HepG2 (cell line): ENCODE results near the gene ALOXE3. TPM values are rescaled to one million over a fixed set of nuclear protein-coding genes. Genes with fewer than 3 reads are reported as not detected.

Experiments
- ATAC-seq: fragments of 200-7000 bp; cut with Tn5 transposase; 3 replicates; pipeline ENCODE4 v1.9.1; 2020; ENCODE audit warnings: mild to moderate bottlenecking, moderate library complexity
- BruUV-seq: library from RNA; stranded (reverse); fragments of 400-500 nt; replicated peaks from 2 replicates; lab custom pipeline; 2021; lab: Mats Ljungman, UMichigan
- CTCF ChIA-PET: fragments of 300-600 bp; formaldehyde crosslinking; extraction: SDS; loops from one replicate; lab custom pipeline; 2021; ENCODE audit warnings: low total read pairs, inconsistent platforms, low intra/inter-chr PET ratio; lab: Yijun Ruan, JAX
- POLR2A ChIA-PET: fragments of 350-600 bp; sonication (Branson Sonifier 250); formaldehyde crosslinking; loops from one replicate; lab custom pipeline; 2020; ENCODE audit warnings: antibody characterized with exemption, inconsistent platforms; lab: Yijun Ruan, JAX
- DNase-seq: peaks from one replicate; pipeline ENCODE4 v3.0.0-alpha.2; 2015; ENCODE audit warnings: low spot score
- FAIRE-seq: peaks from 3 replicates; lab custom pipeline; 2011; peaks lifted over from hg19 to GRCh38; lab: Jason Lieb, UNC
- H2AFZ ChIP-seq: one replicate; pipeline ENCODE4 v1.6.1; 2011; ENCODE audit warnings: low read length, inconsistent platforms
- H3K27ac ChIP-seq: fragments of 300-600 bp; 3 replicates; pipeline ENCODE4 v1.8.0; 2011; ENCODE audit warnings: mixed run types, mild to moderate bottlenecking, mixed read lengths, low read length, inconsistent platforms; ENCODE audit not compliant: insufficient read depth; ENCODE audit errors: extremely low read length
- H3K27me3 ChIP-seq, 2 experiments: fragments of 200-600 bp in 1 of 2; 2 replicates in 1 of 2; 3 replicates in 1 of 2; pipeline versions ENCODE4 v1.6.0 to v1.8.0; 2011; ENCODE audit warnings: low read length in 2 of 2, mild to moderate bottlenecking in 2 of 2, moderate library complexity in 2 of 2, inconsistent platforms in 1 of 2; ENCODE audit not compliant: insufficient read depth in 2 of 2, control insufficient read depth in 1 of 2
- H3K36me3 ChIP-seq, 2 experiments: fragments of 200-600 bp in 1 of 2; replicated peaks in 1 of 2; 2 replicates in 1 of 2; 3 replicates in 1 of 2; pipeline versions ENCODE4 v1.5.1 to v1.8.0; 2011; ENCODE audit warnings: low read length in 2 of 2, inconsistent platforms in 1 of 2; ENCODE audit not compliant: insufficient read depth in 2 of 2, control insufficient read depth in 1 of 2
- H3K4me1 ChIP-seq: 2 replicates; pipeline ENCODE4 v1.5.1; 2012; ENCODE audit warnings: low read length, inconsistent platforms; ENCODE audit not compliant: insufficient read depth
- H3K4me2 ChIP-seq: 2 replicates; pipeline ENCODE4 v1.6.0; 2011; ENCODE audit warnings: low read depth, low read length, inconsistent platforms
- H3K4me3 ChIP-seq, 3 experiments: fragments of 200-600 bp in 1 of 3; sonication (generic), shearing (Covaris generic) in 1 of 3; replicated peaks in 1 of 3; 2 replicates each; pipeline ENCODE4 v1.5.1; 2011 to 2016; ENCODE audit warnings: low read length in 3 of 3, inconsistent platforms in 2 of 3, low read depth in 2 of 3, mild to moderate bottlenecking in 2 of 3, control low read depth in 1 of 3, mixed read lengths in 1 of 3; ENCODE audit not compliant: insufficient read depth in 1 of 3
- H3K79me2 ChIP-seq: one replicate; pipeline ENCODE4 v1.6.1; 2011; ENCODE audit warnings: low read length, inconsistent platforms; ENCODE audit not compliant: insufficient read depth
- H3K9ac ChIP-seq: 2 replicates; pipeline ENCODE4 v1.6.0; 2011; ENCODE audit warnings: mild to moderate bottlenecking, low read depth, low read length, inconsistent platforms; ENCODE audit not compliant: insufficient read depth
- H3K9me3 ChIP-seq: 2 replicates; pipeline ENCODE4 v1.5.1; 2012; ENCODE audit warnings: mild to moderate bottlenecking, low read length
- H4K20me1 ChIP-seq: 2 replicates; pipeline ENCODE4 v1.6.0; 2011; ENCODE audit warnings: inconsistent platforms, mild to moderate bottlenecking, low read length, moderate library complexity; ENCODE audit not compliant: insufficient read depth
- NFRKB ChIP-seq: fragments of 450-650 bp; IDR thresholded peaks from 2 replicates; pipeline ENCODE4 v1.6.1; 2017
- PHF5A ChIP-seq: IDR thresholded peaks from one replicate; pipeline ENCODE4 v1.6.1; 2018; ENCODE audit warnings: low read depth, missing genetic modification reagents; ENCODE audit not compliant: unreplicated experiment
- POLR2A ChIP-seq, 2 experiments: IDR thresholded peaks; 2 replicates each; pipeline ENCODE4 v1.6.1; 2011; ENCODE audit warnings: low read depth in 2 of 2, low read length in 2 of 2, mild to moderate bottlenecking in 1 of 2, moderate library complexity in 1 of 2; ENCODE audit not compliant: insufficient read depth in 1 of 2
- SKIL ChIP-seq: sonication (generic); formaldehyde crosslinking; IDR thresholded peaks from 2 replicates; pipeline ENCODE4 v1.8.0; 2022; ENCODE audit warnings: missing genetic modification reagents, mild to moderate bottlenecking, moderate library complexity, borderline replicate concordance
- ZBTB37 ChIP-seq: sonication (generic); formaldehyde crosslinking; IDR thresholded peaks from 2 replicates; pipeline ENCODE4 v1.4.0; 2020; ENCODE audit warnings: mild to moderate bottlenecking, missing genetic modification reagents
- ZNF331 ChIP-seq: sonication (generic); formaldehyde crosslinking; IDR thresholded peaks from 2 replicates; pipeline ENCODE4 v1.4.0; 2020; ENCODE audit warnings: missing genetic modification reagents
- WGBS: methylation state at CpG from one replicate; pipeline ENCODE4 v1.1.6; 2017; ENCODE audit warnings: low lambda C conversion rate; 5-methylcytosine and 5-hydroxymethylcytosine counted together
- in situ Hi-C: cut with HindIII; loops from 2 replicates; pipeline ENCODE4 v1.10.0; 2017; ENCODE audit warnings: low pct_unique_long_range_greater_than_20kb; ENCODE audit not compliant: extremely low pct_ligation_motif_present
- intact Hi-C: fragments of 100-400 bp; cut with micrococcal nuclease; formaldehyde crosslinking; loops from one replicate; pipeline ENCODE4 v1.10.0; 2022; ENCODE audit not compliant: unreplicated experiment
- polyA plus RNA-seq, 8 experiments: library from polyadenylated mRNA; depleted of rRNA in 3 of 8; stranded (reverse) in 7 of 8; unstranded in 1 of 8; fragments of >200 nt; fragmentation: Illumina TruSeq in 4 of 8; extraction: Trizol in 4 of 8; gene quantifications; 2 replicates each; pipeline versions ENCODE4 v1.2.1 to v1.2.3, GENCODE V29; 2011 to 2016; ENCODE audit warnings: low read depth in 4 of 8, missing spikeins in 1 of 8, mixed read lengths in 1 of 8; ENCODE audit not compliant: insufficient read depth in 1 of 8
- total RNA-seq, 5 experiments: library from RNA; depleted of rRNA; stranded (reverse); fragments of >200 nt; fragmentation: Illumina TruSeq; extraction: Trizol; gene quantifications; 2 replicates each; pipeline ENCODE4 v1.2.3, GENCODE V29; 2016; ENCODE audit warnings: low read depth in 1 of 5
- TF ChIP-seq, protein P1 (sequence below): IDR thresholded peaks from 2 replicates; pipeline ENCODE4 v1.6.1; 2016; ENCODE audit warnings: low read depth, missing genetic modification reagents, missing compliant biosample characterization

ALOXE3 gene
- total and polyA plus RNA-seq, 2 of the 13 experiments (the other 11 are each of a cell fraction or from before 2014, with no cell fraction given) = 0.07 TPM; not detected in 1

DNA sequence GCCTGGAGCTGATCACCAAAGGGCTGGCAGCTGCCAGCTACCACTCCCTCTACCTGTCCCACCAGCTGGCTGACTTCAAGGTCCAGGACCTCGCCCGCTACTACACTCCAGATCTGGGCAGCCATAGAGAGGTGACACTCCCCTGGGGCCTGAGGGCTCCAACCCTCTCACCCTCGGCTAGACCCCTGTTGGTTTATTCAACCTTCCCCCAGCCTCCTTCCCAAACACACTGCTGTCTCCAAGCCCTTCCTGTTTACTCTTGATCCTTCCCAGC is 48.8 kb downstream of the ALOXE3 start:
- no peak for FAIRE-seq
- DNase-seq = no peak
- Histone ChIP-seq H3K4me2 (no peak overlapping the region), H3K36me3 (no peaks in the 10 kb centered on the region), H3K9ac (no peak overlapping the region), H3K4me1 (no peaks in the 10 kb centered on the region; the same call in 1 of the 2 replicates), H2AFZ (no peak overlapping the region), H4K20me1 (peaks cover 24% of the 10 kb centered on the region), H3K27me3 (peaks cover 25 to 67% of the 10 kb centered on the region in 2 experiments), H3K79me2 (no peaks in the 10 kb centered on the region), H3K4me3 (no peak overlapping the region), H3K9me3 (no peaks in the 10 kb centered on the region), H3K27ac (no peak overlapping the region)
- in situ Hi-C loops = no loop called here
- CTCF ChIA-PET = no interaction called here
- 28% methylated on average over 3 of the region's 3 CpGs for WGBS
- POLR2A ChIA-PET = interaction anchor here (0.8 to 2.2 kb wide), 2 partner anchors 10 to 13 kb away, joined by 3 to 7 read pairs; no protein-coding TSS in a partner anchor
- no TSS peak for BruUV-seq
- 0 out of 2 replicates have a peak, but pooled peaks have one; percentile 2 for TF ChIP-seq SKIL (CRISPR knock-in tag)
- no peak for TF ChIP-seq ZNF331 (CRISPR knock-in tag)
- TF ChIP-seq POLR2A (IDR thresholded peaks at IDR 0.05; ENCODE audit: insufficient read depth in 1 of 2, low read depth in 2 of 2, low read length in 2 of 2) = 0 out of 4 replicates have a peak, but pooled peaks of 1 of the 2 experiments have one; percentile 17
- intact Hi-C loops = no loop called here
- ATAC-seq = no peak

DNA sequence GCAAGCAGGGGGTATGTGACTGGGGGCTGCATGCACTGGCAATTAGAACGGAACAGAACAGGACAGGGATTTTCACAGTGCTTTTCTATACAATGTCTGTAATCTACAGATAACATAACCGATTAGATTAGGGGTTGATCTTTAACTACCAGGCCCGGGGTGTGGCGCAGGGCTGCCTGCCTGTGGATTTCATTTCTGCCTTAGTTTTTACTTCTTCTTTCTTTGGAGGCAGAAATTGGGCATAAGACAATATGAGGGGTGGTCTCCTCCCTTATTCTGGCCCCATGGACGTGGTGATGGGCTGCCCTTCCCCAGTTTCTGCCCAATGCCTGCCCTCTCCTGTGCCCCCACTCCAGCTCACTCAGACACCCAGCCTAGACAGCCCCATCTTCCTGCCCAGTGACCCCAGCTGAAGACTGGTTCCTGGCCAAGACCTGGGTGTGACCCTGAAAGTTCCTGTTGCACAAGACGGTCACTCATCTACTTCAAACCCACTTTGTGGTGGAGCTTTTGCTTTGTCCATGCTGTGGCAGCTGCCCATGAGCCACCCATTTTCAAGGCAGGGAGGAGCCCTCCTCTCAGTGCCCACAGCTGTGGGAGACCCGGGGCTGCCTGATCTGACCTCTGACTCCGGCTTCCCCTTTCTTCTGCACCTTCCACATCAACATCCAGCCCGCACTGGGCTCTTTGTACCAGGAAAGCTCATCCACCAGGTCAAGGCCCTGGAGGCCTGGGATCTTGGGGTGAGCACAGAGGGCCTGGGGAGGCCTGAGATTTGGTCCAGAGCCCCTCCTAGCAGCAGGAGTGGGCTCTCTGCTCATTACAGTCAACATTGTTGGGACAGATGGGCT is 49.4 kb downstream of the ALOXE3 start:
- Histone ChIP-seq H3K4me3 (no peak overlapping the region), H2AFZ (no peak overlapping the region), H3K27me3 (peaks cover 21 to 63% of the 10 kb centered on the region in 2 experiments), H3K4me2 (no peak overlapping the region), H3K27ac (no peak overlapping the region), H3K4me1 (no peaks in the 10 kb centered on the region; the same call in 1 of the 2 replicates), H3K9me3 (no peaks in the 10 kb centered on the region), H4K20me1 (peaks cover 24% of the 10 kb centered on the region), H3K36me3 (no peaks in the 10 kb centered on the region), H3K79me2 (no peaks in the 10 kb centered on the region), H3K9ac (no peak overlapping the region)
- ChIA-PET POLR2A (interaction anchor here (0.8 to 2.2 kb wide), 2 partner anchors 10 to 12 kb away, joined by 3 to 7 read pairs; no protein-coding TSS in a partner anchor), CTCF (no interaction called here)
- DNase-seq = no peak
- intact Hi-C loops (no loop called here), in situ Hi-C loops (no loop called here)
- FAIRE-seq = no peak
- BruUV-seq = no TSS peak
- no peak for ATAC-seq
- WGBS = 8% methylated on average over 7 of the region's 9 CpGs
- TF ChIP-seq ZBTB37 (no peak), NFRKB (no peak), PHF5A (CRISPR knock-in tag) (no peak)
- TF ChIP-seq, protein P1, sequence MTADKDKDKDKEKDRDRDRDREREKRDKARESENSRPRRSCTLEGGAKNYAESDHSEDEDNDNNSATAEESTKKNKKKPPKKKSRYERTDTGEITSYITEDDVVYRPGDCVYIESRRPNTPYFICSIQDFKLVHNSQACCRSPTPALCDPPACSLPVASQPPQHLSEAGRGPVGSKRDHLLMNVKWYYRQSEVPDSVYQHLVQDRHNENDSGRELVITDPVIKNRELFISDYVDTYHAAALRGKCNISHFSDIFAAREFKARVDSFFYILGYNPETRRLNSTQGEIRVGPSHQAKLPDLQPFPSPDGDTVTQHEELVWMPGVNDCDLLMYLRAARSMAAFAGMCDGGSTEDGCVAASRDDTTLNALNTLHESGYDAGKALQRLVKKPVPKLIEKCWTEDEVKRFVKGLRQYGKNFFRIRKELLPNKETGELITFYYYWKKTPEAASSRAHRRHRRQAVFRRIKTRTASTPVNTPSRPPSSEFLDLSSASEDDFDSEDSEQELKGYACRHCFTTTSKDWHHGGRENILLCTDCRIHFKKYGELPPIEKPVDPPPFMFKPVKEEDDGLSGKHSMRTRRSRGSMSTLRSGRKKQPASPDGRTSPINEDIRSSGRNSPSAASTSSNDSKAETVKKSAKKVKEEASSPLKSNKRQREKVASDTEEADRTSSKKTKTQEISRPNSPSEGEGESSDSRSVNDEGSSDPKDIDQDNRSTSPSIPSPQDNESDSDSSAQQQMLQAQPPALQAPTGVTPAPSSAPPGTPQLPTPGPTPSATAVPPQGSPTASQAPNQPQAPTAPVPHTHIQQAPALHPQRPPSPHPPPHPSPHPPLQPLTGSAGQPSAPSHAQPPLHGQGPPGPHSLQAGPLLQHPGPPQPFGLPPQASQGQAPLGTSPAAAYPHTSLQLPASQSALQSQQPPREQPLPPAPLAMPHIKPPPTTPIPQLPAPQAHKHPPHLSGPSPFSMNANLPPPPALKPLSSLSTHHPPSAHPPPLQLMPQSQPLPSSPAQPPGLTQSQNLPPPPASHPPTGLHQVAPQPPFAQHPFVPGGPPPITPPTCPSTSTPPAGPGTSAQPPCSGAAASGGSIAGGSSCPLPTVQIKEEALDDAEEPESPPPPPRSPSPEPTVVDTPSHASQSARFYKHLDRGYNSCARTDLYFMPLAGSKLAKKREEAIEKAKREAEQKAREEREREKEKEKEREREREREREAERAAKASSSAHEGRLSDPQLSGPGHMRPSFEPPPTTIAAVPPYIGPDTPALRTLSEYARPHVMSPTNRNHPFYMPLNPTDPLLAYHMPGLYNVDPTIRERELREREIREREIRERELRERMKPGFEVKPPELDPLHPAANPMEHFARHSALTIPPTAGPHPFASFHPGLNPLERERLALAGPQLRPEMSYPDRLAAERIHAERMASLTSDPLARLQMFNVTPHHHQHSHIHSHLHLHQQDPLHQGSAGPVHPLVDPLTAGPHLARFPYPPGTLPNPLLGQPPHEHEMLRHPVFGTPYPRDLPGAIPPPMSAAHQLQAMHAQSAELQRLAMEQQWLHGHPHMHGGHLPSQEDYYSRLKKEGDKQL (CRISPR knock-in tag) = no peak
